Right lobe of liver (tissue), 4 donors: ENCODE results near the gene CFAP70.

ENCODE experiments used
- CTCF ChIP-seq, 4 donors: fragments of 200-600 bp in 3 of 4; fragments of 450-650 bp in 1 of 4; IDR thresholded peaks; one replicate each; pipeline versions ENCODE4 v1.5.1 to v1.8.0; 2016 to 2022; ENCODE audit warnings: antibody characterized with exemption in 4 of 4, mild to moderate bottlenecking in 2 of 4
- POLR2A ChIP-seq: fragments of 450-650 bp; IDR thresholded peaks from one replicate; pipeline ENCODE4 v1.6.1; 2017; ENCODE audit warnings: antibody characterized with exemption, mild to moderate bottlenecking
- donor health status: DM: no; HTN: no; CAD: no.
- donor health status: DM: no; HTN: no; CAD: no.
- donor health status: DM: no; HTN: yes; CAD: no.

DNA sequence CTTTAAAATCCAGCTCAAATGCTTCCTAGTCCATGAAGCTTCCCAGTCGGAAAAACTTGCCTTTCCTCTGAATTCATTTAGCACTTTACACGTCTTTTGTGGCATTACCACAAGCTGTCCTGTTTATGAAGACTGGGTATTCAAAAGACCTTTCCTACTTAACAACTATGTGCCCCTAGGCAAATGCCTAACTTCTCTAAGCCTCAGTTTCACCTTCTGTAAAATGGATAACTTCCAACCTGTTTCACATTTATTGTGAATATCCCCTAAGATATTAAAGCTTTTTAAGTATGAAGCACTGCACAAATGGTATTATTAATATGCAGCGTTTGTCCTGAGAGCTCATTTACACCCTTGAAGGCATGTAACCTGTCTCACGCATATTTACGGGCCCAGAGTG lies 843 bp downstream of the CFAP70 start:
- no peak for TF ChIP-seq CTCF (IDR thresholded peaks at IDR 0.05)
- TF ChIP-seq POLR2A: no peak
